HG02642 (cell line): Measurements from ENCODE around the gene ZCCHC7.

Source experiments
- ATAC-seq: cut with Tn5 transposase; IDR thresholded peaks from one replicate; pipeline ENCODE4 v1.9.1; 2021; ENCODE audit warnings: mild to moderate bottlenecking; ENCODE audit not compliant: unreplicated experiment, poor library complexity

Gene ZCCHC7

DNA sequence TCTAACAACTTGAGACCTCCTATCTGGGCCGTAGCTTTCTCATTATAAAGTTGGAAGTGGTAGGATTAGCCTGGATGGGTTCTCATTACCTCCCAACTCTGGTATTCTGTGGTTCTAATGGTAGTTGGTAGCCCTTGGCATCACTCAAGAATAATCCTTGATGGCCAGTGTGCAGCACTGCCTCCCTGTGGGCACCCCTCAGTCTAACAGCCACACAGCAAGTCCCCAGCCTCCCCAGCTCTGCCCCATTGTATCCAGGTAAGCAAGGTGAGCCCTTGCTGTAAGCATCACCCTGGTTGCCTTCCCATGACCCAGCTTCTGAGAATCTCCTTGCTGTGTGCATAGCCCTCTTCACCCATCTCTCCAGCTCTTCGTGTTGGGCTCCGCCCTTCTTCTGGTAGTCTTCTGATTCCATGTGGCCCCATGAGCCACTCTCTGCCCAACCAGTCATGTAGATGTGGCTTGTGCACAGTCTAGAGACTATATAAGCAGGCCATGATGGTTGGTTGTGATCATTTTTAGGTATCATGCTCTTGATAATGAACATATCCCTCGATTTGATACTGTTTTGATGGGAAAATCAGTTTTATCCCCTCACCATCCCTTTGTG is 244.5 kb downstream of the ZCCHC7 start:
- no peak for ATAC-seq

GRCh38 chr9:37369671-37370070 is 249.3 kb downstream of the ZCCHC7 start:
- ATAC-seq = peak; percentile 36

DNA sequence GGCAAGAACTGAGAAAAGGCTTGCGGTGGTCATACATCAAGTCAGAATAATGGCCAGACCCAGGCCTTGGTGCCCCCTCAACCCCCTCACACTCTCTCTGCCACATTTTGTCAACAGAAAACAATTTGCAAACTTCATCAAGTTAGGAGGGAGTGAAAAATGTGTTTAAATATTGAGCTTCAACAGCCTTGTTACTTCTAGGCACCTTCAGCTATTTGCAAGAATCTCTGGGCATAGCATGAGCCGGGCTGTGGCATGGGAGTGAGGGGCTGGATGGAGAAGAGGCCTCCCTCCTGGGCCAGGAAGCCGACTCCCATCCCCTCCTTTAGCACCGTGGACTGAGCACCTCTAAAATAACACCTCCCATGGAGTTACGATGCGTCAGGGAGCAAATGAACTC is 249.9 kb downstream of the ZCCHC7 start:
- ATAC-seq = no peak

- peak; percentile 70 for ATAC-seq
Observed at GRCh38 chr9:37370968-37371563, 250.7 kb downstream of the ZCCHC7 start.

- peak; percentile 10 for ATAC-seq
Observed at GRCh38 chr9:37371565-37372464, 251.4 kb downstream of the ZCCHC7 start.

DNA sequence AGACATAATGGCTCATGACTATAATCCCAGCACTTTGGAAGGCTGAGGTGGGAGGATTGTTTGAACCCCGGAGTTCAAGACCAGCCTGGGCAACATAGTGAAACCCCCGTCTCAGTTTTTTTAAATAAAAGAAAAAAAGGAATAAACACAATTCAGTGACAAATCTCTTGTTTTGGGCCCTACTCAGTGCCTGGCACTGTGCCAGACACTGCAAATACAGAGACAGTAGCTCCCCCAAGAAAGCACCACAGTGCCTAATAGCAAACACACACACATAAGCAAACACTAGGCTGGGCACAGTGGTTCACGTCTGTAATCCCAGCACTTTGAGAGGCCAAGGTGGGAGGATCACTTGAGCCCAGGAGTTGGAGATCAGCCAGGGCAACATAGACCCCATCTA is 252.5 kb downstream of the ZCCHC7 start:
- no peak for ATAC-seq

GRCh38 chr9:37373621-37374020 is 253.2 kb downstream of the ZCCHC7 start:
- ATAC-seq = no peak

DNA sequence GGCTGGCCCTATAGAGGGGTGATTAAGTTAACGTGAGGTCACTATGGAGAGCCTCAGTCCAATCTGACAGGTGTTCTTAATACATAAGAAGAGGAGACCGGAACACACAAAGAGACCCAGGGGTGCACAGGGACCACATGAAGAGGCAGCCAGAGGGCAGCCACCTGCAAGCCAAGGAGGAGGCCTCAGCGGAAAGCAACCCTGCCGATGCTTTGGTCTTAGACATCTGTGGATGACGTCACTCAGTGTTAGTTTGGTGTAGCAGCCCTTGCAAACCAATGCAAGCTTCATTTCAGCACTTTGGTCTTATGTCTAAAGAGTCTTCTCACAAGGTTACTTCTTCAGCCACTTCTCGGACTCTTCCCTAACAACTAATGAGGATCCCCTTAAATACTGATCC is 254.5 kb downstream of the ZCCHC7 start:
- ATAC-seq = peak; percentile 31

DNA sequence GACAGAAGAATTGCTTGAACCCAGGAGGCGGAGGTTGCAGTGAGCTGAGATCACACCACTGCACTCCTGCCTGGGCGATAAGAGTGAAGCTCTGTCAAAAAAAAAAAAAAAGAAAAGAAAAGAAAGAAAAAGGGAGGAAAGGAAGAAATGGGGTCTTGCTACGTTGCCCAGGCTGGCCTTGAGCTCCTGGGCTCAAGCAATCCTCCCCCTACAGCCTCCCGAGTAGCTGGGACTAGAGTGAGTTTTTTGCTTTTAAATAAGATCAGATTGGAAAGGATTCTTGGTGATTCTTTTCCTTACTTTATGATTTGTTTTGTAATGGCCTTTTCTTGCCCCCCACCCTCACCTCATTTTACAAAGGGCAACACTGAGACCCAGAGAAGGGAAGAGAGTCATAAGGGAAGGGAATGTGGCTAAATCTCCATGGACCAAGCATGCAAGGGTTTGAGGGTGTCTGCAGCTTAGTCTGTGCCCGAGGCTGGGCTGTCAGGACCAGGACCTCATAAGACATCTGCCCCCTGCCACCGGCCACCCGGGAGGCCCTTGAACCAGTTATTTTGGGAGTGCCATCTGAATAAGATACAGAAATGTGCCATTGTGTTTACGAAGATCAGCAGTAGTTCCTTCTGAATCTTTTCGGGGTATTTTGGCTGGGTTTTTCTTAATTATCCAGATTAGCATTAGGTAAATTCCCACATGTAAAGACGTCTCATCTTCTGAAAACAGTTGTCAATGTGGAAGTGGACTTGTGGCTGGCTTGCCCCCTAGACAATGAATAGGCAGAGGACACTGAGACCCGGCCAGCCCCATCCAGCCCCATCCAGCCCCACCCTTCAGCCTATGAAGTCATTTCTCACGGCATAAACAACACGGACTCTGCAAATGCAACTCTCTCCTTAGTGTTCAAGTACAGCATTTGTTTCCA is 257.6 kb downstream of the ZCCHC7 start:
- peak; percentile 29 for ATAC-seq

GRCh38 chr9:37378613-37379004 is 258.2 kb downstream of the ZCCHC7 start:
- no peak for ATAC-seq

DNA sequence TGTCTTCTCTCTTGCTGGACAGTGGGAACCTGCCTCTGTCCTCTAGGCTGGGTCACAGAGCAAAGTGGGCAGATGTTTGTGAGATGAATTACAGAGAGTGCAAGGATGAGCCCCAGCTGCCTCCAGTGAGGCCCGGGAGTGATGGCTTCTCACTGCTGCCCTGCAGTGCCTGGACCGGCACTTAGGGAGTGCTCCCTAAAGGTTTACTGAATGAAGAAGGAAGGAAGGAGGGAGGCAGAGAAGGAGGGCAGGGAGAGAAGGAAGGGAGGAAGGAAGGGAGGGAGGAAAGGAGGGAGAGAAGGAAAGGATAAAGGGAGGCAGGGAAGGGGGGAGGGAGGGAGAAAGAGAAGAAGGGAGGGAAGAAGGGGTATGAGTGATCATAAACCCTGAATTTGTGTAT is 259.5 kb downstream of the ZCCHC7 start:
- no peak for ATAC-seq

DNA sequence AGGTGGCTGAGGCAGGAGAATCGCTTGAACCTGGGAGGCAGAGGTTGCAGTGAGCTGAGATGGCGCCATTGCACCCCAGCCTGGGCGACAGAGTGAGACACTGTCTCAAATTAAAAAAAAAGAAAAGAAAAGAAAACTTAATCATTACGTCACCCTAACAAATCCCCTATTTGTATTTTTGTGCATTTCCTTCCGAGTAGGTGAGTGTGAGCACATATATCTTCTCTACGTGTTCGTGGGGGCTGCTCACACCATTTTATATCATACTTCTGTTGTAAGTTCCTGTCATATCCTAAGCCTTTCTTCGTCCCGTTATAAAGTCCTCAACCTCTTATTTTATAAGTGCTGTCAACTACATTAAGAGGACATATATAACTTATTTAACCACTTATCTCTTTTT is 260.2 kb downstream of the ZCCHC7 start:
- no peak for ATAC-seq

- ATAC-seq = no peak
Observed at GRCh38 chr9:37381094-37381741, 260.8 kb downstream of the ZCCHC7 start.

GRCh38 chr9:37382161-37382981 is 262.0 kb downstream of the ZCCHC7 start:
- peak; percentile 36 for ATAC-seq

DNA sequence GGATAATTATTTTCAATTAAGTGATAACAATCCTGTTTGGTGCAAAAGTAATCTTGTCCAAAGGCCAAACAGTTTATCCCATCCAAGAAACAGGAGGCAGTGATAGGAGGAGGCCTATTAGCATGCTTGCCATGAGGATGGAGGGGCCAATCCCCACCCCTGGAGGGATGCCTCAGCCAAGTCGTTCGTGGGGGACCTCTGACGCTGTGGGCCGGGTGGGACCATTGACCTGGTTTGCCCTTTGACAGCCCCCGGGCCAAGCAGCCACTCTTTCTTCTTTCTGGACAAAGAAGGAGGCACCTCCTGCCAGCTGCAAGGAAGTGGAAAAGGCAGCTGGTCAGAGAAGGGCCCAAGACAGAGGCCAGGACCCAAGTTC is 262.6 kb downstream of the ZCCHC7 start:
- ATAC-seq = peak; percentile 22

- no peak for ATAC-seq
Observed at GRCh38 chr9:37383393-37383792, 263.0 kb downstream of the ZCCHC7 start.

GRCh38 chr9:37383876-37384746 is 263.7 kb downstream of the ZCCHC7 start:
- ATAC-seq = no peak

GRCh38 chr9:37385286-37385685 is 264.9 kb downstream of the ZCCHC7 start:
- no peak for ATAC-seq
